Measurements from ENCODE around the gene NDE1.
"Not testable (repeated sequence)": the region's sequence is repeated elsewhere in the genome, so short reads cannot be mapped to it uniquely, and the experiment has no call there.

NDE1 gene

DNA sequence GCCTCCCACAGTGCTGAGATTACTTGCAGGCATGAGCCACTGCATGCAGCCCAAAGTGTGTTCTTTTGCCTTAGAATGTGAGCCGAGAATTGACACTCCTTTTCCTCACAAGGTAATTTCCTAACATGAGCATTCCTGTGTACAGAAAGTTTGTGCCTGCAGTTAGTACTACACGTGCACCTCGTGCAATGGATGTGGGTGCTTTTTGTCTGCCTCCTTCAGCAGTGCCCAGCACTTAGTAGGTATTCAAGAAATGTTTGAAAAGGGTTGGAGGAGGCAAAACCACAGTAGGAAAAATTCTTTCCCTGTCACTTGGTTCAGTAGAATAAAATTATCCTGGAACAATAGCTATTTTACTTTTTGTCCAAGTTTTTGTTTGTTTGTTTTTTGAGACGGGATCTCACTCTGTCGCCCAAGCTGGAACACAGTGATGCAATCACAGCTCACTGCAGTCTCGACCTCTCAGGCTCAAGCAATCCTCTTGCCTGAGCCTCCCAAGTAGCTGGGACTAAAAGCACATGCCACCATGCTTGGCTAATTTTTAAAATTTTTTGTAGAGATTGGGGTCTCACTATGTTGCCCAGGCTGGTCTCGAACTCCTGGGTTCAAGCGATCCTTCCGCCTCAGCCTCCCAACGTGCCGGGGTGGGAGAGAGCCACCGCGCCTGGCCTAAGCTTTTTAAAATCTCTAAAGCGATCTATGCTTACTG lies 2.4 kb downstream of the NDE1 start:
- no peak for DNase-seq

DNA sequence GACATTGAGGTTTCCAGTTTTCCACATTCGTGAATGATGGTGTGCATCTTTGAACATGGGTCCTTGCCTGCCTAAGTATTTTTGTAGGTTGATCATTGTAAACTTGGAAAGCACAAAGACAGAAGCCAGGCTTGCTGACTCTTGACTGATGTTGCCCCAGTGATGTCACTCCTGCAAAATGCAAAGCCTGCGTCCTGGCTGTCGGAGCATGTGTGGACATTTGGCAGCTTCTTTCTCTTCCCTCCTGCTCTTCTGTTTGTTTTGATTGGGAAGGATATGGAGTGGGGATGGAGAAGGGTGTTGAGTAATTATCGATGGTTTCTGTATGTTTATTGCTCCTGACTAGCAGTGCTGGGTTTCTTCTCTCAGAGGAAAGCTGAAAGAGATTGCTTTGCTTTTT lies 3.2 kb downstream of the NDE1 start:
- no peak for DNase-seq

DNA sequence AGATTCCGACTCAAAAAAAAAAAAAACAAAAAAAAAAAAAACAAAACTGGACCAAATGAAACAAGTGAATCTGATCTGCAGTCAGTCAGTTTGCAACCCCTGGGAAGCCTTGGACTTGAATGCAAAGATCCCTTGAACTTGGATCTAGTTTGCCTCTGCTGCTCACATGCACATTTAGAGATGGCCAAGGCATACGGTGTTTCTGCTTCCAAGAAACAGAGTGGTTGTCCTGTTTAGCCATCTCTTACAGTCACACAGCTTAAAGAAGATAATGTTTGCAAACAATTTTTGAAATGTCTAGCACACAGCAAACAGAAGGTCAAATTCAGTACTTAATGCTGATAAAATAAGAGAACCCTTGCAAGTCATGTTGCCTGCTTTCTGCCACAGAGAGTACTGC lies 4.5 kb downstream of the NDE1 start:
- DNase-seq: no peak

DNA sequence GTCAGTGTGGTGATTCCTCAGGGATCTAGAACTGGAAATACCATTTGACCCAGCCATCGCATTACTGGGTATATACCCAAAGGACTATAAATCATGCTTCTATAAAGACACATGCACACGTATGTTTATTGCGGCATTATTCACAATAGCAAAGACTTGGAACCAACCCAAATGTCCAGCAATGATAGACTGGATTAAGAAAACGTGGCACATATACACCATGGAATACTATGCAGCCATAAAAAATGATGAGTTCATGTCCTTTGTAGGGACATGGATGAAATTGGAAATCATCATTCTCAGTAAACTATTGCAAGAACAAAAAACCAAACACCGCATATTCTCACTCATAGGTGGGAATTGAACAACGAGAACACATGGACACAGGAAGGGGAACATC lies 5.5 kb downstream of the NDE1 start:
- DNase-seq: not testable (repeated sequence)

DNA sequence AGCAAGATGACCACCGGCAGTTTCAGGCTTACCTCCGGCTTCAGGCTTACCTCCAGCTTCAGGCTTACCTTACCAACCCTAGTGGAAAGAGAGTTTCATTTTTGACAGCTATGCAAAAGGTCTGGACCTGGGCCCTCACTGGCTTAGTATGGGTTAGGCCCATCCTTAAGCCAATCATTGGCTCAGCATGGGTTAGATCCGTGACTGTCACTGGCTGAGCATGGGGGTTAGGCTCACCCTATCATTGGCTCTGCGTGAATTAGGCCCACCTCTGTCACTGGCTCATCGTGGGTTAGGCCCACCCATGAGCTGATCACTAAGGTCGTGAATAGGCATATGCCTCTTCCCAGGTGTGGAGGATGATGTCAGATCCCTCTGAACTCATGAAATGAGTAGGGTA lies 8.1 kb downstream of the NDE1 start:
- DNase-seq: no peak

DNA sequence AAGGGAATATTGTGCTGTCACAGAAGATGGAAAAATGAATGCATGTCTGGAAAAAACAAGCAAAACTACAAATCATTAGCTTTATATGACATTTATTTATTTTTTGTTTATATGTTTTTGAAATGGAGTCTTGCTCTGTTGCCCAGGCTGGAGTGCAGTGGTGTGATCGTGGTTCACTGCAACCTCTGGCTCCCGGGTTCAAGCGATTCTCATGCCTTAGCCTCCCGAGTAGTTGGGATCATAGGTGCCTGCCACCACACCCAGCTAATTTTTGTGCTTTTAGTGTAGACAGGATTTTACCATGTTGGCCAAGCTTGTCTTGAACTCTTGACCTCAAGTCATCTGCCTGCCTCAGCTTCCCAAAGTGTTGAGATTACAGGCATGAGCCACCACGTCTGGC lies 8.5 kb downstream of the NDE1 start:
- no peak for DNase-seq

DNA sequence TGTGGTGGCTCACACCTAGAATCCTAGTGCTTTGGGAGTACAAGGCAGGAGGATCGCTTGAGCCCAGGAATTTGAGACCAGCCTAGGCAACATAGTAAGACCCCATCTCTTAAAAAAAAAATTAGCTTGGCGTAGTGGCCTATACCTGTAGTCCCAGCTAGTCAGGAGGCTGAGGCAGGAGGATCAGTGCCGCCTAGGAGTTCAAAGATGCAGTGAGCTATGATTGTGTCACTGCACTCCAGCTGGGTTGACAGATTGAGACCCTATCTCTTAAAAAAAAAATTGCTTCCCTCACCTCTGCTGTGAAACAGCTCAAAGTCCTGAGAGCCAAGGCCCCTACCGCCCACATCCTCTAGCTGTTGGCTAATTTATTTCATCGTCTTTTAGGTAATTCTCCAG lies 10.2 kb downstream of the NDE1 start:
- DNase-seq: no peak

DNA sequence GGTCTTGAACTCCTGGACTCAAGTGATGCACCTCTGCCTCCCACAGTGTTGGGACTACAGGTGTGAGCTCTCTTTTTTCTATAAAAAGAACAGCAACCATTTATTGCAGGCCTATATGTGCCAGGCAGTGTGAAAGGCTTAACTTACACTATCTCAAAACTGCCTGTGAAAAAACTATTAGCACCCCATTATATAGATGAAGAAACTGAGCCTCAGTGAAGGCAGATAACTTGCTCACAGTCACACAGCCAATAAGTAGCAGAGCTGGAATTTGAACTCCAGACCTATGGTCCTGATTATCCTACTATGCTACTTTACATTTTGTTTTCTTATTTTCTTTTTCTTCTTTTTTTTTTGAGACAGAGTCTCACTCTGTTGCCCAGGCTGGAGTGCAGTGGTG lies 15.1 kb downstream of the NDE1 start:
- no peak for DNase-seq

DNA sequence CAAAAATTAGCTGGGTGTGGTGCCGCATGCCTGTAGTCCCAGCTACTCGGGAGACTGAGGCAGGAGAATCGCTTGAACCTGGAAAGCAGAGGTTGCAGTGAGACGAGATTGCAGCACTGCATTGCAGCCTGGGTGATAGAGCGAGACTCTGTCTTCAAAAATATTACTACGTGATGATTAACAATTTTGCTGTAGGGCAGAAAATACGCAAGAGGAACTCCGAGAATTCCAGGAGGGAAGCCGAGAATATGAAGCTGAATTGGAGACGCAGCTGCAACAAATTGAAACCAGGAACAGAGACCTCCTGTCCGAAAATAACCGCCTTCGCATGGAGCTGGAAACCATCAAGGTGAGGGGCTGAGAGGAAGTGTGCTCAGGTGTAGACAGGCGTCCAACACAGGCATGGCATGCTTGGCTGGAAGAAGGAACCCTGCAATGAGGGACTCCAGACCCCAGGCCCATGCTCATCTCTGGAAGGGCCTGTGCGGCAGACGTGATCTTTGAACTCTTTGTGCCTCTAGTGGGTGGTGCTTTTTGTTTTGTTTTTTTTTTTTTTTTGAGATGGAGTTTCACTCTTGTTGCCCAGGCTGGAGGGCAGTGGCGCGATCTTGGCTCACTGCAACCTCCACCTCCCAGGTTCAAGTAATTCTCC lies 17.2 kb downstream of the NDE1 start:
- no peak for DNase-seq

DNA sequence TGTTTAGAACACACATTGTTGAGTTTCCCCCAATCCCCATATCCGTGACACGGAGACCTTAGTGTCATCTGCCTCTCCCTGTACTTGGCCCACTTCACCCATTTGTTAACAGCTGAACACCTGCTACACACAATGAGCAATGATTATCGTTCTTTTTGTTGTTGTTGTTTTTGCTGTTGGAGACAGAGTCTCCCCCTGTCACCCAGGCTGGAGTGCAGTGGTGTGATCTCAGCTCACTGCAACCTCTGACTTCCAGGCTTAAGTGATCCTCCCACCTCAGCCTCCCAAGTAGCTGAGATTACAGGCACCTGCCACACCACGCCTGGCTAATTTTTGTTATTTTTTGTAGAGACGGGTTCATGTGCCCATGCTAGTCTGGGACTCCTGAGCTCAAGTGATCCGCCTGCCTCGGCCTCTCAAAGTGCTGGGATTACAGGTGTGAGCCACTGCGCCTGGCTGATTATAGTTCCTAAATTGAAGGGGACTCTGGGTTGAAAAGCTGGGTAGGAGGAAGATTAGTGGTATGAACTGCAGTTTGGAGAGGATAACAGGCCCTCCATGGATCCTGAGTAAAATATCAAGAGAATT lies 21.6 kb downstream of the NDE1 start:
- no peak for DNase-seq

DNA sequence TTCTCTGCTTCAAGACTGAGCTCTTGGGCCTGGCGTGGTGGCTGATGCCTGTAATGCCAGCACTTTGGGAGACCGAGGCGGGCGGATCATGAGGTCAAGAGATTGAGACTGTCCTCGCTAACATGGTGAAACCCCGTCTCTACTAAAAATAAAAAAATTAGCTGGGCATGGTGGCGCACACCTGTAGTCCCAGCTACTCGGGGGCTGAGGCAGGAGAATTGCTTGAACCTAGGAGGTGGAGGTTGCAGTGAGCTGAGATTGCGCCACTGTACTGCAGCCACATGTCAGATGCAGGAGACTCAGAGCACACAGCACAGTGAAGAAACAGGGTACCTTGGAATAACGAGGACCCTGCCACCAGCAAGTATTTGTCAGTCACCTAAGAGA lies 22.1 kb downstream of the NDE1 start:
- DNase-seq: not testable (repeated sequence)

DNA sequence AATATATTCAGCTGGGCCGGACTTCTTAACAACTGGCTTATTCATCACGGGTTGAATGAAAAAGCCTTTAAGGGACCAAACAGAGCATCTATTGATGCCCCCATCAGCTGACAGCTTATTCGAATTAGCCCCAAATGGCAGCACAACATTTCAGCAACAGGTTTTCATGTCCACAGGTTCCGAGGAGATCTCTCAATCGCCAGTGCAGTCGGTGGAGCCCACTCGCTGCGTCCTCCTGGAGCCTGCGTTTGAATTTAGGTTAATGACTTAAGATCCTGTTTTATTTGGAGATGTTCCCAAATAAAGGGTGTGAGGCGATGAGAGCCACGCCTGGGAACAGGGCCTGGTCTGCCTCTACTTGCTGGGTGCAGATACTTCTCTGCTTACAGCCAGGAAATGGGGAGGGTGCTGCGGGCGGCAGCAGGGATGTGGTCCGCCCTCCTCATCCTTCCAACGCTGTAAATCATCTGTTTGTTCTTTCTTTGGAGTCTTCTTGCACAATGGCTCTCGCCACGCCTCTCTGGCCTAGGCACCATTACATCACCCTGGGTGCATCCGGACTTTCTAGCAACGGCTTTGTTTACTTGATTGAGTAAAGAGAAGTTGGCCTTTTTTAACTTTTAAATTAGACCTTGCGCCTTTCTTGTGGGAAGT lies 22.6 kb downstream of the NDE1 start:
- DNase-seq: peak; percentile 82

DNA sequence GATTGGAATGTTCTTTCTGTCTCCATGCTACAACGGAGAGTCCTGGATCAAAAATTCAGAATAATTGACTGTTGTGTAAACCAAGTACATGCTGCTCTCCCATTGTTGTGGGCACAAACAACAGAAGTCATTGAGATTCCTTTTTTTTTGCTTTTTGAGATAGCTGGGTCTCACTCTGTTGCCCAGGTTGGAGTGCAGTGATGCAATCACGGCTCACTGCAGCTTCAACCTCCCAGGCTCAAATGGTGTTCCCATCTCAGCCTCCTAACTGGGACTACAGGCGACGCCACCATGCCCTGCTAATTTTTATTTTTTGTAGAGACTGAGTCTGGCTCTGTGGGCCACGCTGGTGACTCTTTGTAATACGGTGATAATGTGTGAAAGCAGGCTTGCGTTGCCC lies 24.5 kb downstream of the NDE1 start:
- no peak for DNase-seq

DNA sequence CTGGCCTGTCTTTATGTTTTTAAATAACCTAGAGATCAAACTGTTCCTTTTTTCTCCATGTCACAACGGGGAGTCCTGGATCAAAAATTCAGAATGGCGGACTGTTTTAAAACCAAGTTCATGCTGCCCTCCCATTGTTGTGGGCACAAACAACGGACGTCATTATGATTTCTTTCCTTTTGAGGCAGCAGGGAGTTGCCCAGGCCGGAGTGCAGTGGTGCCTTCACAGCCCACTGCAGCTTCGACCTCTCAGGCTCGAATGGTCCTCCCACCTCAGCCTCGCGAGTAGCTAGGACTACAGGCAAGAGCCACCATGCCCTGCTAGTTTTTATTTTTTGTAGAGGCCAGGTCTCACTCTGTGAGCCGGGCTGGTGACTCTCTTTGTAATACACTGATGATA lies 26.5 kb downstream of the NDE1 start:
- DNase-seq: no peak

DNA sequence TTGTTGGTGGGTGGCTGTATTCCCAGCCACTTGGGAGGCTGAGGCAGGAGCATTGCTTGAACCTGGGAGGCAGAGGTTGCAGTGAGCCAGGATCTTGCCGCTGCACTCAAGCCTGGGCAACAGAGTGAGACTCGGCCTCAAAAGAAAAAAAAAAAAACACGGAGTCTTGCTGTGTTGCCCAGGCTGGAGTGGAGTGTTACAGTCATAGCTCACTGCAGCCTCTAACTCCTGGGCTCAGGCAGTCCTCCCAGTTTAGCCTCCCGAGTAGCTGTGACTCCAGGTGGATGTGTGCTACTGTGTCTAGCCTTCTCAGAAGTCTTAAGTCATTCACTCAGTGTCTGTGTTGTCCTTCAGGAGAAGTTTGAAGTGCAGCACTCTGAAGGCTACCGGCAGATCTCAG lies 27.4 kb downstream of the NDE1 start:
- DNase-seq: no peak

DNA sequence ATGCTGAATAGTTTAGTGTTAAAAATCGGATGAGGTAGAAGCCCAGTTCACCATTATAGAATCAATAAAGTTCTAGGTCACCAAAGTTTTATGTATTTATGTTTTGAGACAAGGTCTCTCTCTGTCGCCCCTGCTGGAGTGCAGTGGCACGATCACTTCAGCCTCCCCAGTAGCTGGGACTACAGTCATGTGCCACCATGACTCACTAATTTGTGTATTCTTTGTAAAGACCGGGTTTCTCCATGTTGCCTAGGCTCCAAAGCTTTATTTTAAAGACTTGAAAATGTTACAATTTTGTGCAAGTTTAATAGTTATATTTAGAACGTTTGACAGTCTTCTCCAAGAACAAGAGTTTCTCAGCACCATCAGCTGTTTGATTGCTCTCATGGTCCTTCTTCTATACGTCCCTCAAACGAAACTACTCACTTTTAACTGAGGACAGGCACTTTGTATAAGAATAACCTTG lies 32.1 kb downstream of the NDE1 start:
- DNase-seq: peak; percentile 54

DNA sequence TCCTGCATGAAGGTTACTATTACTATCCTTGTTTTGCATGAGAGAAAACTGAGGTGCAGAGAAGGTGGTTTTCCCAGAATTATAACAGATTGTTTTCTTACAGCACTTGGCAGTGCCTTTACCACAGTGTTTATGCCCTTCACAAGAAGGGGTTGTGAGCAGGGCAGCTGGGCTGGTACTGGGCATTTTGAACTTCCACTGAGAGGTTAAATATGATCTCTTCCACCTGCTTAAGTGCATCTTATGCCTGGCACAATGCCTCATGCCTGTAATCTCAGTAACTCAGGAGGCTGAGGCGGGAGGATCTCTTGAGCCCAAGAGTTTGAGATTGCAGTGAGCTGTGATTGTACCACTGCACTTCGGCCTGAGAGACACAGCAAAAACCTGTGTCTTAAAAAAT lies 36.2 kb downstream of the NDE1 start:
- no peak for DNase-seq

DNA sequence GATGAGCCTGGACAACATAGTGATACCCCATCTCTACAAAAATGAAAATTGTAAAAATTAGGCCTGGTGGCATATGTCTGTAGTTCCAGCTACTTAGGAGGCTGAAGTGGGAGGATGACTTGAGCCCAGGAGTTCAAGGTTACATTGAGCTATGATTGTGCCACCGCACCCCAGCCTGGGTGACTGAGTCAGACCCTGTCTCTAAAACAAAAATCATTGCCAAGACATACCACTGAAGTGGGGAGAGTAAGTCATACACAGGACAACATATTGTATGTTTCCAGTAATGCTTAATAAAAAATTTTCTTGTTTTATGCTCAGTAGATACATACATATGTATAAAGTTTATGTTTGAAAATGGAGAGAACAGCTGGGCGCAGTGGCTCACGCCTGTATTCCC lies 39.2 kb downstream of the NDE1 start:
- DNase-seq: no peak

DNA sequence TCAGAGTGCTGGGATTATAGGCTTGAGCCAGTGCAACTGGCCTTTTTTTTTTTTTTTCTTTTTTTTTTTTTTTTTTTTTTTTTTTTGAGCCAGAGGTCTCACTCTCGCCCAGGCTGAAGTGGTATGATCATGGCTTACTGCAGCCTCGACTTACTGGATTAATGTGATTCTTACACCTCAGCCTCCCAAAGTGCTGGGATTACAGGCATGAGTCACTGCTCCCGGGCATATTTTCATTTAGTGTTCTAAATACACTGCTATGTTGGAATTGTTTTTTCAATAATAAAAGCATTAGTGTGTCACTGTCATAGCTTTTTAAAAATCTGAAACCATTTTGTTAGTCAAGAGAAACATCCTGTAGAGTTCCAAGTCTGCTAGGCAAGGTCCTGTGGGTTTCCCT lies 40.3 kb downstream of the NDE1 start:
- DNase-seq: no peak

DNA sequence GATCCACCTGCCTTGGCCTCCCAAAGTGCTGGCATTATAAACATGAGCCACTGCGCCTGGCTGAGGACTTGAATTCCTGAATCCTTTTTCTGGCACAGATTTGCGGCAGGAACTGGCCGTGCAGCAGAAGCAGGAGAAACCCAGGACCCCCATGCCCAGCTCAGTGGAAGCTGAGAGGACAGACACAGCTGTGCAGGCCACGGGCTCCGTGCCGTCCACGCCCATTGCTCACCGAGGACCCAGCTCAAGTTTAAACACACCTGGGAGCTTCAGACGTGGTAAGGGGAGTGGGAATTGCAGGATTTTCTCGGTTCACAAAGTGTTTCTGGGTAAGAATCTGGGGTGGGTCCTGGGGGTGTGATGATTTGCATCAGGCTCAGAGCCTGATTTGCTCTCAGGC lies 41.0 kb downstream of the NDE1 start:
- no peak for DNase-seq

DNA sequence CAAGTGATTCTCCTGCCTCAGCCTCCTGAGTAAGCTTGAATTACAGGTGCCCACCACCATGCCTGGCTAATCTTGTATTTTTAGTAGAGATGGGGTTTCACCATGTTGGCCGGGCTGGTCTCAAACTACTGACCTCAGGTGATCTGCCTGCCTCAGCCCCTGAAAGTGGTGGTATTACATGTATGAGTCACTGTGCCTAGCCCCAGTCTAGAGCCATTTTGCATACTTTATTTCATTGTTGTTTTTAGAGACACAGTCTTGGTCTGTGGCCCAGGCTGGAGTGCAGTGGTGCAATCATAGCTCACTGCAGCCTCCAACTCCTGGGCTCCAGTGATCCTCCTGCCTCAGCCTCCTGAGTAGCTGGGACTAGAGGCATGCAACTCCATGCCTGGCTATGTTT lies 42.5 kb downstream of the NDE1 start:
- not testable (repeated sequence) for DNase-seq

DNA sequence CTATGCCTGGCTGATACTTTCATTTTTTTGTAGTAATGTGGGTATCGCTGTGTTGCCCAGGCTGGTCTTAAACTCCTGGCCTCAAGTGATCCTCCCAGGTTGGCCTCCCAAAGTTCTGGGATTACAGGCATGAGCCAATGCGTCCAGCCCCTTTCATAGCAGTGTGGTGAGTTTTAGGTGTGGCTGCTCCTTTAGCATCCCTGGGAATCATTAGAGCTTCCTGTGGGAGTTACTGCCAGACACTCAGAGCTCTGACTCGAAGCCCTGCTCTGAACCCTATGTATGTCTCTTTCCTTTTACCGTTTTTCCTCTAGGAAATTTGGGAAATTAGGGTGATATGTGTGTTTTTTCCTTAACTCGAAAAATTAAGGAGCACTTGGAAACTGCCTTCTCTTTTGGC lies 44.5 kb downstream of the NDE1 start:
- DNase-seq: no peak

DNA sequence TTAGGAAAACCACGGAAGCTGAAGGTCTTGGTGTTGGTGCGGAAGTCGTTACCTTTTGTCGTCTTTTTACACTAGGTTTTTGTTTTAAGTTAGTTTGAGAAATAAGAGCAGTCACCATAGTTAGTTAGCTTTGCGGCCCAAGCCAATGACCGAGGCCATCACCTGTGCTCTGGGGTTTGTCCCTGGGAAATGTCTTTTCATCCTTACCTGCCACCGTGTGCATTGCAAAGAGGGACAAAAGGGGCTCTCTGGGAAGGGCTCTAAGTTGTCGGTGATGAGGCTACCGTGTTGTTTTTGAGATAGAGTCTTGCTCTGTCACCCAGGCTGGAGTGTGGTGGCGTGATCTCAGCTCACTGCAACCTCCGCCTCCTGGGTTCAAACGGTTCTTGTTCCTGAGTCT lies 49.8 kb downstream of the NDE1 start:
- DNase-seq: no peak

DNA sequence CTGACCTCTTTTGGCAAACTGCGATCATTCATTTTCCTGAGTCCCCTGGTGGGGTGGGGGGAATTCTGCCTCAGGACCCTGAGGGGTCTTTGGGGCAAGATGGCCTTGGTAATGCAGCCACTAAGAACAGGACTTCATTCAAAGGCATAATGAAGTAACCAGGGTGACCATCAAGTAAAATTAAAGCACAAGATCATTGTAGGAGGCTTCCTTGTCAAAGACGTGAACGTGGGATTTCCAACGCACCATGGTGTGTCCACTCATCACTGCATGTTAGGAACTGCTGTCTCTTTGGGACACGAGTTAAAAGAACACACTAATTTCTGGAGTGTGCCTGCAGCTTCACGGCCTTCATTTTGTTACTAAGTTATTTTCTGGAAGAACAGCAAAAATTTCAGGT lies 51.3 kb downstream of the NDE1 start:
- no peak for DNase-seq
